Esophagus muscularis mucosa (tissue), 3 donors: Measurements from ENCODE around the gene ZNF90.
"Not testable (repeated sequence)": the region's sequence is repeated elsewhere in the genome, so short reads cannot be mapped to it uniquely, and the experiment has no call there.

Source experiments
- CTCF ChIP-seq, 3 experiments: fragments of 200-600 bp in 2 of 3; fragments of 450-650 bp in 1 of 3; sonication (generic) in 2 of 3; IDR thresholded peaks; one replicate each; pipeline ENCODE4 v1.5.1; 2017 to 2019; ENCODE audit warnings: antibody characterized with exemption in 3 of 3, mild to moderate bottlenecking in 2 of 3, moderate library complexity in 1 of 3
- EP300 ChIP-seq: sonication (generic); formaldehyde crosslinking; IDR thresholded peaks from one replicate; pipeline ENCODE4 v1.6.1; 2017; ENCODE audit warnings: antibody characterized with exemption

- TF ChIP-seq CTCF (IDR thresholded peaks at IDR 0.05); EP300: not testable (repeated sequence)
Observed at GRCh38 chr19:20082876-20083275, 5.1 kb downstream of the ZNF90 start.
